Liver (tissue), 9 donors: ENCODE measurements around the gene CELSR1. TPM values are rescaled to one million over a fixed set of nuclear protein-coding genes. Genes with fewer than 3 reads are reported as not detected.

Experiments
- DNase-seq: peaks from one replicate; pipeline ENCODE4 v3.0.0-alpha.2; 2017; ENCODE audit warnings: low spot score
- H3K27ac ChIP-seq, 2 donors: one replicate each; pipeline ENCODE4 v1.7.0; 2013; ENCODE audit warnings: inconsistent platforms in 2 of 2, low read length in 2 of 2, control low read depth in 1 of 2, low read depth in 1 of 2, mild to moderate bottlenecking in 1 of 2
- H3K27me3 ChIP-seq, 4 donors: one replicate each; pipeline versions ENCODE4 v1.6.1 to v1.7.0; 2013; ENCODE audit warnings: low read length in 3 of 4, inconsistent platforms in 1 of 4, mild to moderate bottlenecking in 1 of 4, moderate library complexity in 1 of 4; ENCODE audit not compliant: control insufficient read depth in 4 of 4, insufficient read depth in 4 of 4
- H3K36me3 ChIP-seq, 4 donors: one replicate each; pipeline versions ENCODE4 v1.6.1 to v1.7.0; 2013; ENCODE audit warnings: low read length in 3 of 4, mild to moderate bottlenecking in 3 of 4, low read depth in 1 of 4, moderate library complexity in 1 of 4; ENCODE audit not compliant: control insufficient read depth in 4 of 4, insufficient read depth in 3 of 4
- H3K4me1 ChIP-seq, 4 donors: one replicate each; pipeline versions ENCODE4 v1.6.1 to v1.7.0; 2013; ENCODE audit warnings: low read length in 3 of 4, mild to moderate bottlenecking in 3 of 4, moderate library complexity in 1 of 4; ENCODE audit not compliant: control insufficient read depth in 4 of 4, insufficient read depth in 4 of 4
- H3K4me3 ChIP-seq, 3 donors: one replicate each; pipeline versions ENCODE4 v1.6.1 to v1.7.0; 2013; ENCODE audit warnings: low read length in 3 of 3, control low read depth in 1 of 3, low read depth in 1 of 3, mild to moderate bottlenecking in 1 of 3
- H3K9ac ChIP-seq, 2 donors: one replicate each; pipeline ENCODE4 v1.7.0; 2013; ENCODE audit warnings: low read length in 2 of 2, mild to moderate bottlenecking in 2 of 2, moderate library complexity in 2 of 2, control low read depth in 1 of 2, low read depth in 1 of 2
- H3K9me3 ChIP-seq, 4 donors: one replicate each; pipeline versions ENCODE4 v1.6.1 to v1.7.0; 2013; ENCODE audit warnings: low read length in 3 of 4; ENCODE audit not compliant: control insufficient read depth in 4 of 4
- ATF3 ChIP-seq: IDR thresholded peaks from 2 replicates; pipeline ENCODE4 v1.6.1; 2016; ENCODE audit warnings: antibody characterized with exemption
- CTCF ChIP-seq: fragments of 150-350 bp; IDR thresholded peaks from 2 replicates; pipeline ENCODE4 v1.5.1; 2017; ENCODE audit warnings: improper control_type of control experiment, low read depth, low read length; ENCODE audit not compliant: missing input control
- EGR1 ChIP-seq, 2 donors: IDR thresholded peaks; 2 replicates each; pipeline ENCODE4 v1.6.1; 2016 to 2018; ENCODE audit warnings: antibody characterized with exemption in 2 of 2, low read depth in 2 of 2
- FOXA1 ChIP-seq: IDR thresholded peaks from 2 replicates; pipeline ENCODE4 v1.6.1; 2016; ENCODE audit warnings: antibody characterized with exemption
- FOXA2 ChIP-seq: IDR thresholded peaks from 2 replicates; pipeline ENCODE4 v1.6.1; 2016; ENCODE audit warnings: antibody characterized with exemption
- GABPA ChIP-seq, 2 donors: IDR thresholded peaks in 1 of 2; conservative IDR thresholded peaks in 1 of 2; 2 replicates each; pipeline ENCODE4 v1.6.1; 2016; ENCODE audit warnings: antibody characterized with exemption in 2 of 2, mild to moderate bottlenecking in 1 of 2, moderate library complexity in 1 of 2
- HNF4G ChIP-seq: IDR thresholded peaks from 2 replicates; pipeline ENCODE4 v1.6.1; 2016; ENCODE audit warnings: antibody characterized with exemption
- JUND ChIP-seq, 2 donors: IDR thresholded peaks; 2 replicates each; pipeline ENCODE4 v1.6.1; 2016; ENCODE audit warnings: antibody characterized with exemption in 2 of 2
- MAX ChIP-seq: IDR thresholded peaks from 2 replicates; pipeline ENCODE4 v1.6.1; 2016; ENCODE audit warnings: antibody characterized with exemption
- NR2F2 ChIP-seq: IDR thresholded peaks from 2 replicates; pipeline ENCODE4 v1.6.1; 2016; ENCODE audit warnings: antibody characterized with exemption
- RAD21 ChIP-seq, 2 donors: IDR thresholded peaks; 2 replicates each; pipeline ENCODE4 v1.6.1; 2016; ENCODE audit warnings: antibody characterized with exemption in 2 of 2, mild to moderate bottlenecking in 2 of 2
- RXRA ChIP-seq, 2 donors: IDR thresholded peaks; 2 replicates each; pipeline ENCODE4 v1.6.1; 2017 to 2018; ENCODE audit warnings: antibody characterized with exemption in 2 of 2, mild to moderate bottlenecking in 1 of 2
- SP1 ChIP-seq: IDR thresholded peaks from 2 replicates; pipeline ENCODE4 v1.6.1; 2018; ENCODE audit warnings: antibody characterized with exemption, mild to moderate bottlenecking
- TAF1 ChIP-seq: conservative IDR thresholded peaks from 2 replicates; pipeline ENCODE4 v1.6.1; 2016; ENCODE audit warnings: antibody characterized with exemption, mild to moderate bottlenecking
- YY1 ChIP-seq: IDR thresholded peaks from 2 replicates; pipeline ENCODE4 v1.6.1; 2016; ENCODE audit warnings: antibody characterized with exemption, mild to moderate bottlenecking
- WGBS: extraction: QIAGEN DNeasy Blood & Tissue Kit; methylation state at CpG from one replicate; pipeline ENCODE4 v1.1.7; 2013; 5-methylcytosine and 5-hydroxymethylcytosine counted together
- polyA plus RNA-seq, 2 donors: library from polyadenylated mRNA; stranded (reverse) in 1 of 2; unstranded in 1 of 2; fragments of 200-250 nt in 1 of 2; fragments of >200 nt in 1 of 2; fragmentation: Nextera tagmentation in 1 of 2; extraction: Ambion mirVana in 1 of 2; gene quantifications; one replicate each; pipeline versions ENCODE4 v1.2.1 to v1.2.3, GENCODE V29; 2013 to 2015
- total RNA-seq, 2 donors: library from RNA; depleted of rRNA; stranded (reverse); fragments of >200 nt; gene quantifications; one replicate each; pipeline ENCODE4 v1.2.3, GENCODE V29; 2014
- donor health status: healthy.
- donor health status: healthy.
- donor health status: healthy.
- donor health status: healthy.
- donor health status: healthy.

CELSR1 gene
- total and polyA plus RNA-seq, 4 donors, result 0.37 to 1.6 (median 1.3) TPM

GRCh38 chr22:46355996-46356471 lies 181.4 kb downstream of the CELSR1 start:
- TF ChIP-seq EGR1 (IDR thresholded peaks at IDR 0.05; ENCODE audit: low read depth in 2 of 2) (no peak), RXRA (IDR thresholded peaks at IDR 0.05) (no peak), FOXA1 (no peak), NR2F2 (no peak), GABPA (IDR thresholded peaks at IDR 0.05 in 1 of 2, conservative IDR thresholded peaks at IDR 0.05 in 1 of 2) (no peak), CTCF (no peak), MAX (no peak), HNF4G (no peak), YY1 (no peak), RAD21 (IDR thresholded peaks at IDR 0.05) (no peak), FOXA2 (no peak), ATF3 (no peak), JUND (IDR thresholded peaks at IDR 0.05) (no peak), SP1 (no peak), TAF1 (no peak)
- no peak for DNase-seq
- Histone ChIP-seq H3K36me3 (peaks cover 9 to 54% (median 28%) of the 10 kb centered on the region in 4 donors), H3K27ac (no peak overlapping the region), H3K9me3 (no peaks in the 10 kb centered on the region), H3K9ac (no peak overlapping the region), H3K4me3 (no peak overlapping the region), H3K4me1 (no peaks in the 10 kb centered on the region), H3K27me3 (no peaks in the 10 kb centered on the region)
- 89% methylated on average over 12 of the region's 12 CpGs for WGBS

GRCh38 chr22:46355369-46355995 lies 181.9 kb downstream of the CELSR1 start:
- Histone ChIP-seq H3K36me3 (peaks cover 11 to 59% (median 31%) of the 10 kb centered on the region in 4 donors), H3K27ac (no peak overlapping the region), H3K9ac (no peak overlapping the region), H3K27me3 (no peaks in the 10 kb centered on the region), H3K4me1 (no peaks in the 10 kb centered on the region), H3K4me3 (no peak overlapping the region), H3K9me3 (no peaks in the 10 kb centered on the region)
- DNase-seq, result peak; percentile 74
- TF ChIP-seq RAD21 (IDR thresholded peaks at IDR 0.05) (peak; percentile 83 to 93), CTCF (peak; percentile 73), EGR1 (IDR thresholded peaks at IDR 0.05; ENCODE audit: low read depth in 2 of 2) (no peak)
- 53% methylated on average over 22 of the region's 22 CpGs for WGBS
